H1 (cell line): Measurements from ENCODE around the gene ALDH7A1. TPM values are rescaled to one million over a fixed set of nuclear protein-coding genes. Genes with fewer than 3 reads are reported as not detected.

ENCODE experiments used
- CTCF ChIA-PET: fragments of 300-600 bp; sonication (Branson Sonifier 250); formaldehyde crosslinking; loops from one replicate; lab custom pipeline; 2021; ENCODE audit not compliant: partially characterized antibody; lab: Charles Lee
- POLR2A ChIA-PET: fragments of 300-600 bp; sonication (Branson Sonifier 250); formaldehyde crosslinking; loops from one replicate; lab custom pipeline; 2021; ENCODE audit warnings: inconsistent platforms; ENCODE audit not compliant: partially characterized antibody; lab: Charles Lee
- DNase-seq, 2 experiments: peaks; one replicate each; pipeline versions ENCODE4 v3.0.0 to v3.0.0-alpha.2; 2010 to 2022; ENCODE audit warnings: low spot score in 2 of 2, low read depth in 1 of 2, mixed read lengths in 1 of 2
- FAIRE-seq: peaks from 2 replicates; lab custom pipeline; 2011; peaks lifted over from hg19 to GRCh38; lab: Jason Lieb, UNC
- H2AFZ ChIP-seq: 2 replicates; pipeline ENCODE4 v1.8.1; 2012; ENCODE audit warnings: low read length, inconsistent platforms
- H2AK5ac ChIP-seq: 2 replicates; pipeline ENCODE4 v1.6.1; 2013; ENCODE audit warnings: low read depth, low read length
- H2BK120ac ChIP-seq: replicated peaks from 2 replicates; pipeline ENCODE3; 2013; ENCODE audit warnings: low read depth, low read length, inconsistent platforms
- H2BK12ac ChIP-seq: 2 replicates; pipeline ENCODE4 v1.6.1; 2013; ENCODE audit warnings: low read depth, low read length
- H2BK15ac ChIP-seq: 2 replicates; pipeline ENCODE4 v1.6.1; 2013; ENCODE audit warnings: low read length
- H2BK20ac ChIP-seq: 2 replicates; pipeline ENCODE4 v1.6.1; 2013; ENCODE audit warnings: low read length
- H2BK5ac ChIP-seq: 2 replicates; pipeline ENCODE4 v1.6.1; 2013; ENCODE audit warnings: low read depth, low read length
- H3K14ac ChIP-seq: 2 replicates; pipeline ENCODE4 v1.6.1; 2013; ENCODE audit warnings: inconsistent platforms; ENCODE audit not compliant: insufficient read length
- H3K18ac ChIP-seq: 2 replicates; pipeline ENCODE4 v1.6.1; 2013; ENCODE audit warnings: low read length; ENCODE audit errors: extremely low read depth
- H3K23ac ChIP-seq: 2 replicates; pipeline ENCODE4 v1.6.1; 2013; ENCODE audit warnings: inconsistent platforms; ENCODE audit not compliant: insufficient read length
- H3K23me2 ChIP-seq: 2 replicates; pipeline ENCODE4 v1.6.1; 2013; ENCODE audit warnings: low read depth, low read length
- H3K27ac ChIP-seq: 2 replicates; pipeline ENCODE4 v1.6.1; 2011; ENCODE audit warnings: low read depth, low read length, inconsistent platforms
- H3K27me3 ChIP-seq, 4 experiments: replicated peaks in 1 of 4; 1 replicate in 1 of 4; 2 replicates in 3 of 4; pipeline versions ENCODE4 v1.6.1 to v1.8.1; 2011 to 2013; ENCODE audit warnings: low read length in 3 of 4, mild to moderate bottlenecking in 3 of 4, inconsistent platforms in 2 of 4, mixed read lengths in 2 of 4, moderate library complexity in 1 of 4; ENCODE audit not compliant: control insufficient read depth in 3 of 4, insufficient read depth in 3 of 4; ENCODE audit errors: extremely low read depth in 1 of 4
- H3K36me3 ChIP-seq, 4 experiments: 2 replicates each; pipeline versions ENCODE4 v1.6.1 to v1.8.1; 2011 to 2013; ENCODE audit warnings: mild to moderate bottlenecking in 4 of 4, low read length in 3 of 4, moderate library complexity in 2 of 4, control low read depth in 1 of 4, inconsistent platforms in 1 of 4; ENCODE audit not compliant: insufficient read depth in 4 of 4, control insufficient read depth in 2 of 4
- H3K4ac ChIP-seq: replicated peaks from 2 replicates; pipeline ENCODE3; 2013; ENCODE audit warnings: low read length, low read depth, mixed read lengths, inconsistent platforms; ENCODE audit not compliant: insufficient read length
- H3K4me1 ChIP-seq, 4 experiments: replicated peaks in 1 of 4; 1 replicate in 1 of 4; 2 replicates in 3 of 4; pipeline versions ENCODE4 v1.6.1 to v1.8.1; 2011 to 2013; ENCODE audit warnings: low read length in 3 of 4, inconsistent platforms in 2 of 4, mixed read lengths in 1 of 4; ENCODE audit not compliant: insufficient read depth in 4 of 4, control insufficient read depth in 3 of 4
- H3K4me2 ChIP-seq, 2 experiments: 2 replicates each; pipeline versions ENCODE4 v1.6.1 to v1.8.1; 2011 to 2013; ENCODE audit warnings: low read depth in 2 of 2, low read length in 2 of 2, control low read depth in 1 of 2, inconsistent platforms in 1 of 2, mild to moderate bottlenecking in 1 of 2; ENCODE audit not compliant: insufficient read depth in 1 of 2
- H3K4me3 ChIP-seq, 4 experiments: fragments of 200-600, 300-600 bp in 1 of 4; sonication (generic), shearing (Covaris generic), sonication (Bioruptor Twin) in 1 of 4; 2 replicates each; pipeline versions ENCODE4 v1.5.1 to v1.8.1; 2011 to 2016; ENCODE audit warnings: low read length in 4 of 4, low read depth in 3 of 4, control low read depth in 2 of 4, inconsistent platforms in 2 of 4, mild to moderate bottlenecking in 2 of 4, mixed read lengths in 1 of 4, moderate library complexity in 1 of 4; ENCODE audit not compliant: insufficient read depth in 2 of 4; ENCODE audit errors: extremely low read depth in 1 of 4
- H3K56ac ChIP-seq: replicated peaks from 2 replicates; pipeline ENCODE3; 2013; ENCODE audit warnings: low read depth, mild to moderate bottlenecking, mixed read lengths, low read length, inconsistent platforms; ENCODE audit not compliant: insufficient read length
- H3K79me1 ChIP-seq: 2 replicates; pipeline ENCODE4 v1.6.1; 2013; ENCODE audit warnings: low read depth, low read length, control low read depth
- H3K79me2 ChIP-seq, 2 experiments: 2 replicates each; pipeline versions ENCODE4 v1.6.1 to v1.8.1; 2012 to 2013; ENCODE audit warnings: low read length in 2 of 2, mild to moderate bottlenecking in 2 of 2, inconsistent platforms in 1 of 2; ENCODE audit not compliant: insufficient read depth in 2 of 2, control insufficient read depth in 1 of 2
- H3K9ac ChIP-seq, 4 experiments: replicated peaks in 1 of 4; 1 replicate in 1 of 4; 2 replicates in 3 of 4; pipeline versions ENCODE4 v1.6.1 to v1.8.1; 2011 to 2013; ENCODE audit warnings: low read depth in 3 of 4, low read length in 3 of 4, control low read depth in 2 of 4, mild to moderate bottlenecking in 2 of 4, moderate library complexity in 2 of 4, inconsistent platforms in 1 of 4; ENCODE audit errors: extremely low read depth in 1 of 4
- H3K9me3 ChIP-seq, 2 experiments: 2 replicates each; pipeline versions ENCODE4 v1.6.1 to v1.8.1; 2012 to 2013; ENCODE audit warnings: mild to moderate bottlenecking in 2 of 2, moderate library complexity in 2 of 2, control low read depth in 1 of 2, inconsistent platforms in 1 of 2, low read depth in 1 of 2, low read length in 1 of 2, mixed read lengths in 1 of 2; ENCODE audit not compliant: insufficient read depth in 2 of 2
- H4K20me1 ChIP-seq, 2 experiments: replicated peaks in 1 of 2; 2 replicates each; pipeline versions ENCODE3 to v1.8.1; 2011 to 2013; ENCODE audit warnings: inconsistent platforms in 2 of 2, low read length in 2 of 2, mild to moderate bottlenecking in 1 of 2; ENCODE audit not compliant: insufficient read depth in 2 of 2, control insufficient read depth in 1 of 2
- H4K5ac ChIP-seq: 2 replicates; pipeline ENCODE4 v1.6.1; 2013; ENCODE audit warnings: low read length, low read depth, mixed read lengths, inconsistent platforms; ENCODE audit not compliant: insufficient read length
- H4K8ac ChIP-seq: 2 replicates; pipeline ENCODE4 v1.8.0; 2013; ENCODE audit warnings: mild to moderate bottlenecking, moderate library complexity, low read length, inconsistent platforms; ENCODE audit not compliant: insufficient read depth; ENCODE audit errors: extremely low read depth
- H4K91ac ChIP-seq: replicated peaks from 2 replicates; pipeline ENCODE3; 2013; ENCODE audit warnings: low read length, mixed read lengths, inconsistent platforms; ENCODE audit not compliant: insufficient read length
- EZH2 ChIP-seq: fragments of 200-600 bp; sonication (generic); IDR thresholded peaks from 2 replicates; pipeline ENCODE4 v1.7.1; 2012; ENCODE audit warnings: low read depth, mild to moderate bottlenecking, moderate library complexity, low read length, inconsistent platforms; ENCODE audit not compliant: severe bottlenecking
- GTF2F1 ChIP-seq: IDR thresholded peaks from 2 replicates; pipeline ENCODE4 v1.6.1; 2012; ENCODE audit warnings: low read depth, low read length, improper control_type of control experiment, borderline replicate concordance
- HDAC6 ChIP-seq: IDR thresholded peaks from one replicate; pipeline ENCODE4 v1.7.1; 2012; ENCODE audit warnings: low read depth, mild to moderate bottlenecking, inconsistent platforms, low read length, moderate library complexity
- KDM5A ChIP-seq: fragments of 200-600 bp; IDR thresholded peaks from 2 replicates; pipeline ENCODE4 v1.7.1; 2012; ENCODE audit warnings: mild to moderate bottlenecking, low read length, inconsistent platforms, mixed read lengths
- NANOG ChIP-seq: IDR thresholded peaks from 2 replicates; pipeline ENCODE4 v1.6.1; 2011; ENCODE audit warnings: low read length, low read depth, mild to moderate bottlenecking, inconsistent platforms; ENCODE audit not compliant: insufficient read depth, poor library complexity, severe bottlenecking
- NRF1 ChIP-seq: IDR thresholded peaks from 2 replicates; pipeline ENCODE4 v1.6.1; 2011; ENCODE audit warnings: mild to moderate bottlenecking, low read depth, low read length, improper control_type of control experiment
- RFX5 ChIP-seq: IDR thresholded peaks from 2 replicates; pipeline ENCODE4 v1.6.1; 2011; ENCODE audit warnings: low read depth, low read length, improper control_type of control experiment, borderline replicate concordance
- SIRT6 ChIP-seq: IDR thresholded peaks from one replicate; pipeline ENCODE4 v1.7.1; 2012; ENCODE audit warnings: low read length, inconsistent platforms
- SP2 ChIP-seq: IDR thresholded peaks from 2 replicates; pipeline ENCODE4 v1.6.1; 2012; ENCODE audit warnings: mild to moderate bottlenecking, low read length, inconsistent platforms
- SRF ChIP-seq: IDR thresholded peaks from 2 replicates; pipeline ENCODE4 v1.6.1; 2011; ENCODE audit warnings: mild to moderate bottlenecking, low read depth, low read length, moderate library complexity
- WGBS, 2 experiments: shearing (Covaris generic) in 1 of 2; methylation state at CpG; one replicate each; pipeline versions ENCODE4 v1.1.6 to v1.1.7; 2013 to 2015; ENCODE audit warnings: low lambda C conversion rate in 2 of 2, mixed read lengths in 2 of 2, inconsistent platforms in 1 of 2, low coverage in 1 of 2, missing lambda C conversion rate in 1 of 2; ENCODE audit not compliant: insufficient replicate concordance in 2 of 2, insufficient coverage in 1 of 2, insufficient read length in 1 of 2; ENCODE audit errors: extremely low coverage in 1 of 2, missing lambda C conversion rate in 1 of 2; 5-methylcytosine and 5-hydroxymethylcytosine counted together
- polyA plus RNA-seq, 7 experiments: library from polyadenylated mRNA; depleted of rRNA in 3 of 7; stranded (reverse) in 5 of 7; unstranded in 2 of 7; fragments of >200 nt in 5 of 7; fragments of 200-250 nt in 2 of 7; gene quantifications; 1 replicate in 5 of 7; 2 replicates in 1 of 7; 4 replicates in 1 of 7; pipeline versions ENCODE4 v1.2.1 to v1.2.3, GENCODE V29; 2011 to 2013; ENCODE audit warnings: missing spikeins in 2 of 7, mixed read lengths in 2 of 7
- total RNA-seq: library from RNA; stranded (reverse); fragmentation: NEBNext Ultra II Directional; extraction: Animal tissue kit (Norgen Biotek cat#: 25700); gene quantifications from 2 replicates; pipeline ENCODE4 v1.2.1, GENCODE V29; 2021
- TF ChIP-seq, protein P1 (sequence below): IDR thresholded peaks from 2 replicates; pipeline ENCODE4 v1.6.1; 2012; ENCODE audit warnings: inconsistent platforms

The ALDH7A1 gene
- total and polyA plus RNA-seq, 2 of the 8 experiments (the other 6 are each of a cell fraction or from before 2014, with no cell fraction given), result 99.6 to 225 TPM

DNA sequence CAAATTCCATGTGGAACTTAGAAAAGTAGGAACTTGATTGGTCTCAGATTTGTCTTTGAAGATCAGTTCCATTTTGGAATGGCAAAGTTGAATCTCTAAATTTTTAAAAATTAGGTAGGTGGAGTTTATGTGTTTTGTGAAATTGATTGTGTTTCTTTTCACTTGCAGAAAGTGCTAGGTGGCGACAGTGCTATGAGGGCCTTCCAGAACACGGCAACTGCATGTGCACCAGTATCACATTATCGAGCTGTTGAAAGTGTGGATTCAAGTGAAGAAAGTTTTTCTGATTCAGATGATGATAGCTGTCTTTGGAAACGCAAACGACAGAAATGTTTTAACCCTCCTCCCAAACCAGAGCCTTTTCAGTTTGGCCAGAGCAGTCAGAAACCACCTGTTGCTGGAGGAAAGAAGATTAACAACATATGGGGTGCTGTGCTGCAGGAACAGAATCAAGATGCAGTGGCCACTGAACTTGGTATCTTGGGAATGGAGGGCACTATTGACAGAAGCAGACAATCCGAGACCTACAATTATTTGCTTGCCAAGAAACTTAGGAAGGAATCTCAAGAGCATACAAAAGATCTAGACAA is 8.5 kb upstream of the ALDH7A1 start:
- TF ChIP-seq NRF1, result no peak
- no peak for TF ChIP-seq SP2
- TF ChIP-seq SRF, result no peak
- TF ChIP-seq, protein P1, sequence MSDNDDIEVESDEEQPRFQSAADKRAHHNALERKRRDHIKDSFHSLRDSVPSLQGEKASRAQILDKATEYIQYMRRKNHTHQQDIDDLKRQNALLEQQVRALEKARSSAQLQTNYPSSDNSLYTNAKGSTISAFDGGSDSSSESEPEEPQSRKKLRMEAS, result no peak
- no peak for TF ChIP-seq RFX5
- no peak for TF ChIP-seq NANOG
- TF ChIP-seq GTF2F1, result no peak
- TF ChIP-seq SIRT6, result no peak
- TF ChIP-seq HDAC6, result no peak
- TF ChIP-seq EZH2, result no peak
- TF ChIP-seq KDM5A, result no peak
- peaks cover 8% of the 10 kb centered on the region for H3K23me2 ChIP-seq
- H2BK120ac ChIP-seq, result no peak overlapping the region
- peaks cover 2 to 8% (median 6%) of the 10 kb centered on the region in 4 experiments; a peak in 6 of 7 replicates for H3K4me1 ChIP-seq
- no peaks in the 10 kb centered on the region for H3K9me3 ChIP-seq
- no peak overlapping the region for H3K4me2 ChIP-seq
- no peak overlapping the region for H4K8ac ChIP-seq
- H3K14ac ChIP-seq, result no peak overlapping the region
- no peak overlapping the region for H3K4me3 ChIP-seq
- no peak overlapping the region for H4K5ac ChIP-seq
- H2BK12ac ChIP-seq, result no peak overlapping the region
- no peak overlapping the region for H2AK5ac ChIP-seq
- H4K20me1 ChIP-seq, result peaks cover 3 to 9% of the 10 kb centered on the region in 2 experiments
- H4K91ac ChIP-seq, result no peak overlapping the region
- ChIA-PET POLR2A (interaction anchor here (0.6 to 1.9 kb wide), 7 partner anchors 9 to 1917 kb away, joined by 3 to 8 read pairs (median 4); partner anchors contain the start of gene ALDH7A1), CTCF (interaction anchor here (0.7 to 1.0 kb wide), 3 partner anchors 18 to 644 kb away, joined by 3 to 5 read pairs (median 4); no protein-coding TSS in a partner anchor)
- H3K4ac ChIP-seq, result no peak overlapping the region
- no peak overlapping the region for H2AFZ ChIP-seq
- 90% methylated on average over 6 of the region's 6 CpGs; no CpG with 5 or more reads in 1 of the 2 experiments for WGBS, 2 experiments
- H3K56ac ChIP-seq, result no peak overlapping the region
- H3K23ac ChIP-seq, result no peak overlapping the region
- H3K27me3 ChIP-seq, result no peaks in the 10 kb centered on the region
- no peak overlapping the region for H3K9ac ChIP-seq
- H3K79me2 ChIP-seq, result peaks cover 27 to 73% of the 10 kb centered on the region in 2 experiments
- H3K79me1 ChIP-seq, result peaks cover 6% of the 10 kb centered on the region
- no peak for FAIRE-seq
- H2BK5ac ChIP-seq, result no peak overlapping the region
- no peak overlapping the region for H2BK15ac ChIP-seq
- no peak overlapping the region for H3K18ac ChIP-seq
- no peak overlapping the region for H2BK20ac ChIP-seq
- H3K36me3 ChIP-seq, result peaks cover 10 to 40% (median 16%) of the 10 kb centered on the region in 4 experiments; a peak in 7 of 8 replicates
- DNase-seq, result no peak
- no peak overlapping the region for H3K27ac ChIP-seq
